ENCODE data around the gene HIVEP3. TPM values are rescaled to one million over a fixed set of nuclear protein-coding genes. Genes with fewer than 3 reads are reported as not detected.

Gene HIVEP3
- total RNA-seq, 2 experiments from 2014 or later: 13.2 to 13.4 TPM

DNA sequence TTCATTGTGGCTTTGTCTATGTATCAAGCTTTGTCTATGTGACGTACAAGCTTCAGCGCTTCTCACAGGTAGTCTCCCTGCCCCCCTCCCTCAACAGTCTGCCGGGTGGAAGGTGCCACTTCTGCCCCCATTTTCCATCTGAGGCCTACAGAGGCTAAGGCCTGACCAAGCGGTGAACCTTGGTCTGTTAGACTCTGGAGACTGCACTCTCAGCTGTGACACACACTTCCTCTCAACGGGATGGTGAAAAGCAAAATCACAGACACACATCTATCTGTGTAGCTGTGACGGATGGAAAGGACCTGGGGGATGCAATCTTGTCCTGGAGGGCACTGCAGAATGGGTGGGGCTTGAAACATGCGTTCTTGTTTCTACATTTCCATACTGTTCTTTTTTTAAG, 281.4 kb downstream of the HIVEP3 start:
- Mint-ChIP-seq H3K27me3 (ENCODE audit: low read depth) (no peaks in the 10 kb centered on the region), H3K4me1 (ENCODE audit: low read depth) (peaks cover 59% of the 10 kb centered on the region), H3K36me3 (ENCODE audit: low read depth) (peaks cover 20% of the 10 kb centered on the region), H3K4me3 (no peak overlapping the region), H3K9me3 (no peaks in the 10 kb centered on the region), H3K27ac (no peak overlapping the region)
- CTCF ChIA-PET: interaction anchor here (0.6 kb wide), 1 partner anchor 776 kb away, joined by 3 read pairs; no protein-coding TSS in a partner anchor
- DNase-seq: peak; percentile 9
- intact Hi-C loops (cut with micrococcal nuclease): loop anchor here (5.0 kb wide), 1 partner anchor 225 kb away; no protein-coding TSS in a partner anchor

DNA sequence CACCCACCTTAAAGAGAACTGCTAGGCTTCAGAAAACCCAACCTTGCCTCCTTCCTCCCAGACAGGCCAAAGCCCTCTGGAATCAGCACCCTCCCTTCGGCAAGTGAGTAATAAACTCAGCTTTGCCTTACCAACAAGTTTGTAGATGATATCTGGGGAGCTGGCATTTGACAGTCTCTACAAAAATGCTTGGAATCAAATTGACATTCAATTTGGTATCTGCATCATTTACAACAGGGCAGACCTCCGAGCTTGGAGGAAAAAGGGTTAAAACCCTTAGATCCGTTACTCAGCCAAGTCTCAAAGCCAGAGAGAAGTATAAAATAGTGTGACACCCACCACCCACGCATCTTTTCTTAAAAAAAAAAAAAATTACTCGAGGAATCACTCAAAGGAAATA, 285.0 kb downstream of the HIVEP3 start:
- H3K36me3 Mint-ChIP-seq (ENCODE audit: low read depth): peaks cover 36% of the 10 kb centered on the region
- peak overlapping the region; percentile 76 for H3K27ac Mint-ChIP-seq
- no peak for DNase-seq
- no peak overlapping the region for H3K4me3 Mint-ChIP-seq
- H3K27me3 Mint-ChIP-seq (ENCODE audit: low read depth): no peaks in the 10 kb centered on the region
- no peaks in the 10 kb centered on the region for H3K9me3 Mint-ChIP-seq
- CTCF ChIA-PET: interaction anchor here (0.6 to 0.7 kb wide), 2 partner anchors 9 to 59 kb away, joined by 3 read pairs; no protein-coding TSS in a partner anchor
- H3K4me1 Mint-ChIP-seq (ENCODE audit: low read depth): peaks cover 77% of the 10 kb centered on the region
- intact Hi-C loops (cut with micrococcal nuclease): no loop called here

- CTCF ChIA-PET: interaction anchor here (0.6 to 0.7 kb wide), 2 partner anchors 10 to 59 kb away, joined by 3 read pairs; no protein-coding TSS in a partner anchor
- H3K36me3 Mint-ChIP-seq (ENCODE audit: low read depth): peaks cover 42% of the 10 kb centered on the region
- peaks cover 76% of the 10 kb centered on the region for H3K4me1 Mint-ChIP-seq (ENCODE audit: low read depth)
- H3K4me3 Mint-ChIP-seq: no peak overlapping the region
- intact Hi-C loops (cut with micrococcal nuclease): no loop called here
- DNase-seq: peak; percentile 1
- peak overlapping the region; percentile 40 for H3K27ac Mint-ChIP-seq
- H3K27me3 Mint-ChIP-seq (ENCODE audit: low read depth): no peaks in the 10 kb centered on the region
- no peaks in the 10 kb centered on the region for H3K9me3 Mint-ChIP-seq
Observed at GRCh38 chr1:41632781-41633575, 285.7 kb downstream of the HIVEP3 start.

DNA sequence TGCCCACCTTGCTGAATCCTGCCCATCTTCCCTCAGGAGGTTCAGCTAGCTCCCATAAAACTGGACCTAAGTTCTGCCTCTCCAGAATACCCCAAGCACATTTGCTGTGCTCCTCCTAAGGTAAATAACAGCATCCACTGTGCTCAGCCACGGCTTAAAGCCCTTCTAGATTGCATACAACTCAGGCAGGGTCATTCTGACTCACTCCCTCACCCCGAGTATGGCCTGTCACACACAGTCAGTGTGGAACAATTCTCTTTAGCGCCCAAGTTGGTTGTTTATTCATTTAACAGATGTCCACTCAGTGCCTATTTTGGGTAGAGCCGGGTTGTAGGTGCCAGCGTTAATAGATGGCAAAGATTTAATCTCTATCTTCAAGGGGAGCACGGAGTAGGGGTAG, 286.8 kb downstream of the HIVEP3 start:
- CTCF ChIA-PET: no interaction called here
- Mint-ChIP-seq H3K9me3 (no peaks in the 10 kb centered on the region), H3K27ac (peak overlapping the region; percentile 52), H3K36me3 (ENCODE audit: low read depth) (peaks cover 45% of the 10 kb centered on the region), H3K27me3 (ENCODE audit: low read depth) (no peaks in the 10 kb centered on the region), H3K4me1 (ENCODE audit: low read depth) (peaks cover 76% of the 10 kb centered on the region), H3K4me3 (no peak overlapping the region)
- intact Hi-C loops (cut with micrococcal nuclease): no loop called here
- DNase-seq: no peak

DNA sequence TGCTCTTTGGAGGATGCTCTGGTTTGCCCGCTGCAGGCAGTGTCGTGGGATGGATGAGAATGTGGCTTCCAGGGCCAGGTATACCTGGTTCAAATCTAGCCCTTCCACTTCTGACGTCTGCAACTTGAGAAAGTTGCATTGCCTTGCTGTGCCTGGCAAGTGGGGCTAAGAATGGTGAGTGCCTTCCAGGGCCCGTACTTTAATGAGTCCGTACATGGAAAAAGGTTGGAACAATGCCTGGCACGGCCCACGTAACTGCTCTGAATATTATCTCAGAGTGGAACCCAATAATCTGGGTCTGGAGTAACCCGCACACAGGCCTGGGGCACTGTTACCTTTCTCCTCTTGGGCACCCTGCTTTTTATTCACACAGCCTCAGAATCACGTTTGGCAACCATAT, 287.6 kb downstream of the HIVEP3 start:
- intact Hi-C loops (cut with micrococcal nuclease): no loop called here
- Mint-ChIP-seq H3K9me3 (no peaks in the 10 kb centered on the region), H3K4me3 (no peak overlapping the region), H3K27me3 (ENCODE audit: low read depth) (no peaks in the 10 kb centered on the region), H3K4me1 (ENCODE audit: low read depth) (peaks cover 80% of the 10 kb centered on the region), H3K36me3 (ENCODE audit: low read depth) (peaks cover 51% of the 10 kb centered on the region), H3K27ac (no peak overlapping the region)
- no peak for DNase-seq
- CTCF ChIA-PET: interaction anchor here (1.2 kb wide), 1 partner anchor 8 kb away, joined by 3 read pairs; no protein-coding TSS in a partner anchor

GRCh38 chr1:41629571-41629970, 289.2 kb downstream of the HIVEP3 start:
- H3K27ac Mint-ChIP-seq: peak overlapping the region; percentile 39

GRCh38 chr1:41629141-41629540, 289.6 kb downstream of the HIVEP3 start:
- intact Hi-C loops (cut with micrococcal nuclease): no loop called here
- no peak overlapping the region for H3K27ac Mint-ChIP-seq
- CTCF ChIA-PET: no interaction called here

More at GRCh38 chr1:41629571-41629970, 289.2 kb downstream of the HIVEP3 start:
- Mint-ChIP-seq H3K4me1 (ENCODE audit: low read depth) (peaks cover 76% of the 10 kb centered on the region), H3K4me3 (no peak overlapping the region), H3K9me3 (no peaks in the 10 kb centered on the region), H3K27me3 (ENCODE audit: low read depth) (no peaks in the 10 kb centered on the region), H3K36me3 (ENCODE audit: low read depth) (peaks cover 55% of the 10 kb centered on the region)
- DNase-seq: no peak
- CTCF ChIA-PET: no interaction called here
- intact Hi-C loops (cut with micrococcal nuclease): no loop called here

GRCh38 chr1:41627491-41628280, 291.0 kb downstream of the HIVEP3 start:
- Mint-ChIP-seq H3K27me3 (ENCODE audit: low read depth) (no peaks in the 10 kb centered on the region), H3K27ac (peak overlapping the region; percentile 91), H3K36me3 (ENCODE audit: low read depth) (peaks cover 54% of the 10 kb centered on the region), H3K4me3 (no peak overlapping the region), H3K9me3 (no peaks in the 10 kb centered on the region), H3K4me1 (ENCODE audit: low read depth) (peaks cover 78% of the 10 kb centered on the region)
- DNase-seq: no peak
- intact Hi-C loops (cut with micrococcal nuclease): loop anchor here (1.0 to 2.0 kb wide), 2 partner anchors 12 to 33 kb away; no protein-coding TSS in a partner anchor
- CTCF ChIA-PET: interaction anchor here (0.6 kb wide), 2 partner anchors 110 to 184 kb away, joined by 3 read pairs; no protein-coding TSS in a partner anchor

More at GRCh38 chr1:41629141-41629540, 289.6 kb downstream of the HIVEP3 start:
- Mint-ChIP-seq H3K4me1 (ENCODE audit: low read depth) (peaks cover 77% of the 10 kb centered on the region), H3K4me3 (no peak overlapping the region), H3K36me3 (ENCODE audit: low read depth) (peaks cover 57% of the 10 kb centered on the region), H3K9me3 (no peaks in the 10 kb centered on the region), H3K27me3 (ENCODE audit: low read depth) (no peaks in the 10 kb centered on the region)
- no peak for DNase-seq

GRCh38 chr1:41626616-41627375, 291.9 kb downstream of the HIVEP3 start:
- peaks cover 79% of the 10 kb centered on the region for H3K4me1 Mint-ChIP-seq (ENCODE audit: low read depth)
- DNase-seq: peak; percentile 83
- H3K36me3 Mint-ChIP-seq (ENCODE audit: low read depth): peaks cover 54% of the 10 kb centered on the region
- intact Hi-C loops (cut with micrococcal nuclease): loop anchor here (1.0 to 2.0 kb wide), 2 partner anchors 13 to 34 kb away; no protein-coding TSS in a partner anchor
- no peaks in the 10 kb centered on the region for H3K9me3 Mint-ChIP-seq
- no peaks in the 10 kb centered on the region for H3K27me3 Mint-ChIP-seq (ENCODE audit: low read depth)
- peak overlapping the region; percentile 91 for H3K27ac Mint-ChIP-seq
- CTCF ChIA-PET: interaction anchor here (0.6 kb wide), 1 partner anchor 111 kb away, joined by 3 read pairs; no protein-coding TSS in a partner anchor
- H3K4me3 Mint-ChIP-seq: no peak overlapping the region

DNA sequence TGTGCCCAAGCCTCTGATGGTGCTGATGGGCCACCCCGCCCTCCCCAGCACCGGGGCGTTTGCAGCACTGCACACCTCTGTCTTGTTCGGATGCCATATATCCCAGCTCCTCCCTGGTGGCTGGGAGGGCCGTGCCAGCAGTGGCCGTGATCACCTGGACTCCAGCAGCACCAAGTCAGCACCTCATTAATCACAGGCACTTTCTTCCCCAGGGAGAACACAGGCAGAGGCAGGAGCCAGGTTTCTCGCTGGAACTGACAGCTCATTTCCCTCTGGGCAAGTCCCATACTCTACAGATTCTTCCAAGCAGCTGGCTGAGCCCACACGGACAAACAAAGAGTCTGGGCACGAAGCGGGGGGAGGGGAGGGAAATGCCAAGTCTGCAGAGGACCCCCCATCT, 292.6 kb downstream of the HIVEP3 start:
- peaks cover 52% of the 10 kb centered on the region for H3K36me3 Mint-ChIP-seq (ENCODE audit: low read depth)
- H3K27ac Mint-ChIP-seq: no peak overlapping the region
- no peak for DNase-seq
- H3K4me3 Mint-ChIP-seq: no peak overlapping the region
- no peaks in the 10 kb centered on the region for H3K9me3 Mint-ChIP-seq
- H3K27me3 Mint-ChIP-seq (ENCODE audit: low read depth): no peaks in the 10 kb centered on the region
- intact Hi-C loops (cut with micrococcal nuclease): loop anchor here (2.0 kb wide), 1 partner anchor 35 kb away; no protein-coding TSS in a partner anchor
- peaks cover 78% of the 10 kb centered on the region for H3K4me1 Mint-ChIP-seq (ENCODE audit: low read depth)
- CTCF ChIA-PET: no interaction called here

DNA sequence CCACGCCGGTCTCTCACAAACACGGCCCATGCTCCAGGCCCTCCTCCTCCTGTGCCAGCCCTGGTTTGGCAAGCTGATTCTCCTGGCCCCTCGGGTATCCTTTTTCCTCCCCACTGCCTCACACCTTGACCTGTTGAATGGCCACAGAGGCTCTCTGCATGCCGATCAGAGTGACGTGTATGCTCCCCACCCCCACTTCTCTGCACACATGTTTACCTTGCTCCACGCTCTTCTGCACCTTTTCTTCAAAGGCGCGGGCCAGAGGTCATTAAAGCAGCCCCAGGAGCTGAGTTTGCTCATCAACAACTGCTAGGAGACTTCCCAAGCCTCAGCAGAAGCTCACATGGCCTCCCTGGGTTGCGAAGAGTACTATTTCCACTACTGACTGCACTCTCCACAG, 295.0 kb downstream of the HIVEP3 start:
- Mint-ChIP-seq H3K27me3 (ENCODE audit: low read depth) (no peaks in the 10 kb centered on the region), H3K9me3 (no peaks in the 10 kb centered on the region), H3K4me1 (ENCODE audit: low read depth) (peaks cover 58% of the 10 kb centered on the region), H3K36me3 (ENCODE audit: low read depth) (peaks cover 45% of the 10 kb centered on the region), H3K4me3 (no peak overlapping the region), H3K27ac (no peak overlapping the region)
- intact Hi-C loops (cut with micrococcal nuclease): no loop called here
- CTCF ChIA-PET: interaction anchor here (0.6 kb wide), 1 partner anchor 550 kb away, joined by 3 read pairs; no protein-coding TSS in a partner anchor
- no peak for DNase-seq

Measured in activated naive CD4-positive, alpha-beta T cell treated with anti-CD3 and anti-CD28 coated beads for 36 hours (primary cell).